Lower leg skin (tissue), 3 donors: ENCODE measurements around the gene NBPF4.
"Not testable (repeated sequence)": the region's sequence is repeated elsewhere in the genome, so short reads cannot be mapped to it uniquely, and the experiment has no call there.

Experiments
- CTCF ChIP-seq, 3 donors: fragments of 450-650 bp; IDR thresholded peaks; one replicate each; pipeline ENCODE4 v1.5.1; 2016; ENCODE audit warnings: antibody characterized with exemption in 3 of 3, mild to moderate bottlenecking in 3 of 3, moderate library complexity in 2 of 3
- POLR2A ChIP-seq, 2 donors: fragments of 450-650 bp; IDR thresholded peaks; one replicate each; pipeline ENCODE4 v1.6.1; 2016 to 2017; ENCODE audit warnings: antibody characterized with exemption in 2 of 2, mild to moderate bottlenecking in 1 of 2, moderate library complexity in 1 of 2

- not testable (repeated sequence) for TF ChIP-seq POLR2A, CTCF (IDR thresholded peaks at IDR 0.05)
Observed at GRCh38 chr1:108223226-108223625, 20.6 kb downstream of the NBPF4 start.
